NCI-H2196 treated with DMSO at 0.1 percent for 48 hours (cell line): Measurements from ENCODE around the gene SSPN.

Experiments
- DNase-seq: peaks from one replicate; lab custom pipeline; 2025; ENCODE audit not compliant: unreplicated experiment; lab: John Stamatoyannopoulos, UW

SSPN gene

GRCh38 chr12:26187014-26187798, 8.2 kb upstream of the SSPN start:
- DNase-seq, result no peak

DNA sequence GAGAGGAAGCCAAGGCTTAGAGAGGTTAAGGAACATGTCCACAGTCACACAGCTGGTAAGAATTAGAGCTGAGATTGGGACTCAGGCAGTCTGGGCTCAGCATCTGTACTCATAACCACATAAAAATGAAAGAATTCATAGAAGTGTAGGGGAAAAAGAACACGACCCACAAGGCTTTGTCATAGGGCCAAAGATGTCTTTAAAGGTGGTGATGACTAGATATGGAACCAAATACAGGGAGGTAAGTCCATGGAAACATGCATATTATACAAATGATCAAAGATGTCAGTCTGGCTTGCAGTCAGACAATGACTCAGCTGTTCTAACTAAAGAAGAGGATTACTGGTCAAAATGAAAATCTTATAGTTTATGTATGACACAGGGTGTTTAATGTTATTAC, 7.2 kb upstream of the SSPN start:
- DNase-seq, result no peak

- DNase-seq, result no peak
Measured at GRCh38 chr12:26188641-26189040, 6.7 kb upstream of the SSPN start.

DNA sequence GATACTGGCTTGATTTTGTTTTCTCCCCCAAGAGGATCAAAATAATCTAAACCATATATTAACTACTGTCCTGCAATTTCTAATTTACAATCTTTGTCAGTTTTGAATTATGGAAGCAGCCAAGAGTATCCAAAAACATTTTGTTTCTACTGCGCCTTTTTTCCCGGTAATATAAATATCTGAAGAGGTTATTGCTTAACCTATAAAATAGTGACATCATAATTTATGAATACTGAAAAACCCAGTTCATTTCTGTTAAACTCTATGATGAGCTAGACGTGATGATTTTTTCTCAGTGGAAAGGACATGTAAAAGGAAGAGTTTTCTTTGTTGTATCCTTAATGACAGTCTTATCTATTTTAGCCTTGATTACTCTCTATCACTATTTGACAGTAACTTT, 3.2 kb upstream of the SSPN start:
- DNase-seq, result no peak

DNA sequence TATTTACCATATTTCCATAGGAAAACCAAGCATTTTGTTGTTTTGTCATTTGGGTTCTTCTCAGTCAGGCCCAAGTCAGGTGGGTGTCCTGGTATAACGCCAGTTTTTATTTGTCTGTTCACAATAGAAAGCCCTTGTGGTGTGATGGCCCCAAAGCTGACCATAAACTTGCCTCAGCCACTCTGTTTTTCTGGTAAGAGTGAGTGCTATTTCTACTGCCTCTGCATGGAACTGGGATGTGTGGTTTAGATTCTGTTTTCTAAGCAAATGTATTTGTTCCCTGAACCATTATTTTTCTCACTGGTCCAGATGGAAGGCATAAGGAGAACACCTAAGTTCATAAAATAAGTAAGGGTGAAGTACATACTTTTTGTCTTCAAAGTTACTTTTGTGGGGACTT, 1.8 kb upstream of the SSPN start:
- DNase-seq, result no peak

- DNase-seq, result no peak
Measured at GRCh38 chr12:26195641-26196420, 458 bp downstream of the SSPN start.

DNA sequence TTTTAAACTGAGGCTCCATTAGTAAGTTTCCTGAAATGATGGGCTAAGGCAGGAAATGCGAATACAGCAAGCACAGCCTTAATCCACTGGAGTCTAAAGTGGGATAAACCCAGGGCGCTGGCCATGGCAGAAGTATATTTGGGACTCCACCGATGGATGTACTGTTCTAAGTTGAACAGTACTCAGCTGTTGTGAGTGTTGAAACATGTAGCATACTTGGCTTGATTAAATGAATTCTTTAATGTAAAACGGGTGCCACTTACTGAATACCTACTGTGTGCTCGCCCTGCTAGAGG, 996 bp downstream of the SSPN start:
- no peak for DNase-seq

DNA sequence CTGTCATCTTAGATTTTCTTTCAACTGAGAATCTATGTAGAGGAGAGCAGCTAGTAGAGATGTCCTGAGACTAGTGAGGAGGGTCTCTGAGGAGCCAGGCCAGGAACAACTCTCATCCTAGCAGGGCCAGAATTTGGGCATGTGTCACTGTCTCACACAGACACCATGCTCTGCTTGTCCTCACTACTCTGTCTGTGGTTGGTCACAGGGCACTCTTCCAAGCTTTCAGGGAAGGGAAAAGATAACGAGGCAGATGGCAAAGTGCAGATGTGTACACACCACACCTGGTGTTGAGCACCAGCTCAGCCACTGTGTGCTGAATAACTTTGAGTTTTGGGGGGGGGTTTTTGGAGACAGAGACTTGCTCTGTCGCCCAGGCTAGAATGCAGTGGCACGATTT, 2.5 kb downstream of the SSPN start:
- DNase-seq, result no peak

GRCh38 chr12:26198742-26199141, 3.4 kb downstream of the SSPN start:
- no peak for DNase-seq

DNA sequence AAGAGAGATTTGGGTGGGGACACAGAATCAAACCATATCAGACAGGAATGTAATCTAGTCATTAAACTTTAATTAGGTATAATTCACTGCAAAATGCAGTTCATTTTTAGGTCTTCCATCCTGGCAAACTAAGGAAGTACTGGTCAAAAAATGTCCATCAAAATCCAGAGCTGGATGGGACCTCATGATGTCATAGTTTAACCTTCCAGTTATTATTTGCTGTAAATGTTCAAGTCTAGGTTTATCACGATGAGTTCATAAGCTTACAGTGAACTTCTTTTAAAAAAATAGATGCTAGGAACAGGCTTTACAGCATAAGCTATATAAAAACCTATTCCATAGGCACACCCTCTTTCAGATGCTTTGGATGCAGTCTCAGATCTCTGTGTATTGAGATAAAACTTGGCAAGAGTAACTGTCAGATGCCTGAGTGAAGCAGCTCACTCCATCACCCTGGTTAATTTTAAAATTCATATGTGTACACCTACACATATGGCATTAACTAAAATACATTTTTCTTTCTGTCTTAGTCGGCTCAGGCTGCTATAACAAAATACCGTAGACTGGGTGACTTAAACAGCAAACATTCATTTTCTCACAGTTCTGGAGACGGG, 7.9 kb downstream of the SSPN start:
- DNase-seq, result no peak

DNA sequence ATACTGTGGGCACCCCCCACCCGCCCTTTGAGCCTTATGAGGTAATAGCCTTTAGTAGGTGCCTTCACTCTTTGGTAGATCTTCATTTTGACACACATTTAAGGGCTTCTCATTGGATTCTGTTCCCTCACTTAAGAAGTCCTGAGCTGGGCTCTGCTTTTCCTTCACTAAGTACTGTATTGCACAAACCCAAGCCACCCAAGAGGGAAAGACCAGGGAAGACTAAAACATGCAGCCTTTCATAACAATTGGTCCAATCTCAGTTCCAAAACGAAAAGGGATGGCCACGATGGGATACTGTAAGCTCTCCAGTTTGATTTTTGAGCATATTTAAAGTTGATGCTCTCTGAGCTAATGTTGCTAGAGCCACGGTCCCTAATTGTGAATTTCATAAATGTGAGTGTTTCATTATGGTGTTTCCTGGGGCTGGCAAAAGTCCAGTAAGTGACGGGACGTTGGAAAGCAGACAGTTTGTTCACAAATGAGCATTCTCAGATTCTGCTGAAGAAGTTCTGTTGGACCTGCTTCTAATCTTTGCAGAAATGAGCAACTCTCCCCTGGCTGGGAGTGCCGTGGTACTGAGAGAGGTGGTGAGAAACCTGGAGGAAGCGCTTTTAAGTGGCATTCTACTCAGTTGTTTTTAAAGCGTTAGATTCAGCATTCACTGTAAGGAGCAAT, 9.4 kb downstream of the SSPN start:
- DNase-seq, result no peak

- DNase-seq, result no peak
Measured at GRCh38 chr12:26205298-26205697, 9.9 kb downstream of the SSPN start.

DNA sequence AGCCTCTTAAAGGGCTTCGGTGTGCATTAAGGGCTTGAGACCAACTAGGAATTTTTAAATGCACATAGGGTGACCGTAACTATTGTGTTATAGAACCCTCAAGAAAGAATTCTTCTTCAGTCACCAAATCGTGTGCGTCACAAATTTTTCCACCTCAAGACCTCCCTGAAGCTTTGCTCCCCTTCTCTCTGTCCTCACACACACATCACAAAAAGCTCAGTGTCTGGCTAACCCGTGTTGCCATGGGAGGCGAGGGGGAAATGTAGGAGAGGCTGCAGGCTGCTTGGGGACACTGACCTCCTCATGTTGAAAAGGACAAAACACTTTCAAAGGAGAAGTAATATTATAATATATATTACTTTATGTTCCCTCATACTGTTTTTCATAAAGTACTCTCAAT, 10.6 kb downstream of the SSPN start:
- DNase-seq, result no peak

- DNase-seq, result no peak
Measured at GRCh38 chr12:26211331-26211730, 16.0 kb downstream of the SSPN start.

- DNase-seq, result no peak
Measured at GRCh38 chr12:26212396-26212795, 17.0 kb downstream of the SSPN start.

DNA sequence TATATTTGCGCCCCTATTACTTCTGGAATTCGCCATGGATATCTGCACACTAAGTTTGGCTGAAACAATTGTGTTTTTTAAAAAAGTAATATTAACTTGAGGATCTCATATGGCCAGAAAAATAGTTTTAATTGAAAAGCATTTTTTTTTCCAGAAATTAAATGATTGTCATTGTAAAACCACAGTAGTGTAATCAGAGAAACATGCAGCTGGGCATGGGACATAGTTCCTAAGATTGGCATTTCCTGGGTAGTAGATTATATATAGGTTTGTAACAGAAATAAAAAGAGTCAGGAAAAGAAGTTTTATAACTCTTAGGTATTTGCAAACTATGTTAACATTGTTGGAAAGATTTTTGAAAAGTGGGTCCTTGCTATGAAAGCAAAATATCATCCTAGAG, 17.6 kb downstream of the SSPN start:
- no peak for DNase-seq

DNA sequence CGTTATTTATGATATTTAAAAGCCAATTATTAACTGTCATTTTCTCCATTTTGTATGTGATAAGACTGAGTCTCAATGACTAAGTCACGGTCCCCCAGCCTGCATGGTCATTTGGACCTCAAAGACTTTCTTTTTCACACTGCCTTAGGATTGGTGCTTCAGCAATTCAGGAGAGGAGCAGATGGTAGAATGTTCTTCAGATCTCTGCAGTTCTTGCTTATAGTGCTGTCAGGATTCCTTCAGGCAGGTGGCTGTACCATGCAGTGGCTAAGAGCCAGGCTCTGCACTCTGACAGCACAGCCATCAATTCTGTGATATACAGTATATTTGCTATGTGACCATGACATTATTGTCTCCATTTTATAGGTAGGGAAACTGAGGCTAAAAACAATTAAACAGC, 18.7 kb downstream of the SSPN start:
- no peak for DNase-seq

- DNase-seq, result no peak
Measured at GRCh38 chr12:26219736-26220135, 24.4 kb downstream of the SSPN start.

- DNase-seq, result no peak
Measured at GRCh38 chr12:26224657-26225056, 29.3 kb downstream of the SSPN start.

DNA sequence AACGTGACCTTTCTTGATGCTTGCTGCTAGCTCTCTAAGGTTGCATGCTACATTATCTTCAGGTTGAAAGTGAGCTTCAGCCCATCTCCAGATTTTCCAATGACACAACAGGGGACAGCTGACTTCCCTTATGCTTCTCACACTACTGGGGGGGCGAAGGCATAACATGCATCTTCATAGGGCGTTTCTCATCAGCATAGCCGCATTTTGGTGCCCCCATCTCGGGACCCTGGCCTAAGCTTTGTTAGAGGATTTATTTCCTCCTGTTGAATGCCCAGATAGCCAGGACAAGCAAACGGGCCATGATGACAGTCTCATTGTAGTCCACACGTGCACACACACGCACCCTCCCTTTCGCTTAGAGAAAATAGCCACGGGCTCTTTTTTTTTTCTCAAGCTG, 30.7 kb downstream of the SSPN start:
- no peak for DNase-seq

DNA sequence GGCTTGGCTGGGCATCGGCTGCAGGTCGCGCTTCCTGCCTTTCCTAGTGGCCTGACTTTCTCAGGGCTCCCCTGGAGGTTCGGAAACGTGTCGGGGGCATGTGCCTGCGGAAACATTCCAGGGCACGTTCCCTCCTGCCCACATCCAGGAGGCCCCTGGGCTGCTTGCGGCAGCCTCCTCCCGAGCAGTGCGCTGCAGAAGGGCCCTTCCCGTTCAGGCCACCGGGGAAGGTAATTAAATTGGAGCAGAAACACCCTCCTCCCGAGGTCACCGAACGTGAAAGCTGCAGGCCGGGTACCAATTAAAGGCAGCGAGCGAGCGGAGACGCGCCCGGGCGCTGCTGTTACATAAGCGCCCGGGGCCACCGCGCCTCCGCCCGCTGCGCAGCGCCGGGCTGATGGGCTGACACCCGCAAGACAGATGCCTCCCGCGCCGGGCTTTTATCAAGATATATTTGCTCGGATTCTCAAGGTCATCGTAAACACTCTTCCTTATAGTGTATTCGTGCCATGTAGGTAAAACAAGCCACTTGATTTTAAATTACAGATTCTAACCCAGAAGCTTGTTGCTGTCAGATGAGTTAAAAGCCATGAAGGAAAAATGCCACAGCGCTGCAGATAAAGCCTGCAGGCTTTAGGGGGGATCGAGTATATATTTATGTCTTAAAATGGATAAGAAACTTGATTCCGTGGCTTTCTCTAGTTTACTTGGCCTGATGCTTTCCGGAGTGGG, 31.4 kb downstream of the SSPN start:
- DNase-seq, result no peak
